EL (cell line): Measurements from ENCODE around the gene HTR3C.

Experiments used
- DNase-seq: peaks from one replicate; pipeline ENCODE4 v3.0.0-alpha.2; 2016

Gene HTR3C

GRCh38 chr3:184096811-184097383 lies 44.0 kb downstream of the HTR3C start, which contains the start of gene HTR3E:
Gene HTR3E, plus strand, starts transcription at chr3:184097064. Its CDS starts 466 bp downstream, at chr3:184097530.
- peak; percentile 8 for DNase-seq

- no peak for DNase-seq
These were observed 44.7 kb downstream of the HTR3C start for GRCh38 chr3:184097556-184097955.

GRCh38 chr3:184099806-184100686 lies 47.2 kb downstream of the HTR3C start:
- no peak for DNase-seq
